ENCODE results near the gene DET1. TPM values are rescaled to one million over a fixed set of nuclear protein-coding genes. Genes with fewer than 3 reads are reported as not detected.

The DET1 gene
- total and polyA plus RNA-seq, 4 donors = 8.1 to 10.2 (median 9.2) TPM

GRCh38 chr15:88487796-88488523, 58.5 kb downstream of the DET1 start:
- Histone ChIP-seq H3K9me3 (ENCODE audit: control insufficient read depth, insufficient read depth, low read length) (no peaks in the 10 kb centered on the region), H3K4me1 (ENCODE audit: control insufficient read depth, insufficient read depth, low read length) (peaks cover 9% of the 10 kb centered on the region), H3K27ac (ENCODE audit: low read depth, low read length) (no peak overlapping the region), H3K36me3 (ENCODE audit: control insufficient read depth, insufficient read depth, low read length) (no peaks in the 10 kb centered on the region), H3K27me3 (ENCODE audit: control insufficient read depth, insufficient read depth, low read length) (no peaks in the 10 kb centered on the region), H3K4me3 (ENCODE audit: low read depth, low read length) (no peak overlapping the region)
- DNase-seq (ENCODE audit: low read depth in 4 of 6, low spot score in 6 of 6) = no peak
- 65% methylated on average over 7 of the region's 11 CpGs for WGBS (ENCODE audit: insufficient coverage)

- Histone ChIP-seq H3K27me3 (ENCODE audit: control insufficient read depth, insufficient read depth, low read length) (no peaks in the 10 kb centered on the region), H3K27ac (ENCODE audit: low read depth, low read length) (no peak overlapping the region), H3K4me3 (ENCODE audit: low read depth, low read length) (no peak overlapping the region), H3K4me1 (ENCODE audit: control insufficient read depth, insufficient read depth, low read length) (peaks cover 9% of the 10 kb centered on the region), H3K9me3 (ENCODE audit: control insufficient read depth, insufficient read depth, low read length) (no peaks in the 10 kb centered on the region), H3K36me3 (ENCODE audit: control insufficient read depth, insufficient read depth, low read length) (no peaks in the 10 kb centered on the region)
- 69% methylated on average over 2 of the region's 2 CpGs for WGBS (ENCODE audit: insufficient coverage)
- no peak for DNase-seq (ENCODE audit: low read depth in 4 of 6, low spot score in 6 of 6)
Observed at GRCh38 chr15:88487178-88487795, 59.2 kb downstream of the DET1 start.

- Histone ChIP-seq H3K9me3 (ENCODE audit: control insufficient read depth, insufficient read depth, low read length) (no peaks in the 10 kb centered on the region), H3K4me1 (ENCODE audit: control insufficient read depth, insufficient read depth, low read length) (peaks cover 9% of the 10 kb centered on the region), H3K36me3 (ENCODE audit: control insufficient read depth, insufficient read depth, low read length) (peaks cover 6% of the 10 kb centered on the region), H3K4me3 (ENCODE audit: low read depth, low read length) (no peak overlapping the region), H3K27me3 (ENCODE audit: control insufficient read depth, insufficient read depth, low read length) (no peaks in the 10 kb centered on the region), H3K27ac (ENCODE audit: low read depth, low read length) (no peak overlapping the region)
- DNase-seq (ENCODE audit: low read depth in 4 of 6, low spot score in 6 of 6) = peak in 2 of 6 donors; percentile 47 to 71
- WGBS (ENCODE audit: insufficient coverage) = 18% methylated on average over 9 of the region's 10 CpGs
Observed at GRCh38 chr15:88484682-88485331, 61.7 kb downstream of the DET1 start.

- H3K36me3 ChIP-seq (ENCODE audit: control insufficient read depth, insufficient read depth, low read length) = peaks cover 24% of the 10 kb centered on the region
- peaks cover 9% of the 10 kb centered on the region for H3K4me1 ChIP-seq (ENCODE audit: control insufficient read depth, insufficient read depth, low read length)
- no peak for DNase-seq (ENCODE audit: low read depth in 4 of 6, low spot score in 6 of 6)
- 80% methylated on average over 1 of the region's 1 CpG for WGBS (ENCODE audit: insufficient coverage)
- H3K4me3 ChIP-seq (ENCODE audit: low read depth, low read length) = no peak overlapping the region
- no peak overlapping the region for H3K27ac ChIP-seq (ENCODE audit: low read depth, low read length)
- H3K27me3 ChIP-seq (ENCODE audit: control insufficient read depth, insufficient read depth, low read length) = no peaks in the 10 kb centered on the region
- no peaks in the 10 kb centered on the region for H3K9me3 ChIP-seq (ENCODE audit: control insufficient read depth, insufficient read depth, low read length)
Observed at GRCh38 chr15:88482263-88482662, 64.2 kb downstream of the DET1 start.

GRCh38 chr15:88480981-88481380, 65.5 kb downstream of the DET1 start:
- peak in 1 of 6 donors; percentile 5 for DNase-seq (ENCODE audit: low read depth in 4 of 6, low spot score in 6 of 6)
- Histone ChIP-seq H3K9me3 (ENCODE audit: control insufficient read depth, insufficient read depth, low read length) (no peaks in the 10 kb centered on the region), H3K27me3 (ENCODE audit: control insufficient read depth, insufficient read depth, low read length) (no peaks in the 10 kb centered on the region), H3K4me3 (ENCODE audit: low read depth, low read length) (no peak overlapping the region), H3K27ac (ENCODE audit: low read depth, low read length) (no peak overlapping the region), H3K36me3 (ENCODE audit: control insufficient read depth, insufficient read depth, low read length) (peaks cover 28% of the 10 kb centered on the region), H3K4me1 (ENCODE audit: control insufficient read depth, insufficient read depth, low read length) (peaks cover 13% of the 10 kb centered on the region)
- 72% methylated on average over 8 of the region's 8 CpGs for WGBS (ENCODE audit: insufficient coverage)

GRCh38 chr15:88479169-88479568, 67.3 kb downstream of the DET1 start:
- H3K36me3 ChIP-seq (ENCODE audit: control insufficient read depth, insufficient read depth, low read length) = peaks cover 38% of the 10 kb centered on the region

GRCh38 chr15:88477904-88478303, 68.6 kb downstream of the DET1 start:
- Histone ChIP-seq H3K4me3 (ENCODE audit: low read depth, low read length) (no peak overlapping the region), H3K27me3 (ENCODE audit: control insufficient read depth, insufficient read depth, low read length) (no peaks in the 10 kb centered on the region), H3K4me1 (ENCODE audit: control insufficient read depth, insufficient read depth, low read length) (peaks cover 4% of the 10 kb centered on the region), H3K9me3 (ENCODE audit: control insufficient read depth, insufficient read depth, low read length) (no peaks in the 10 kb centered on the region), H3K36me3 (ENCODE audit: control insufficient read depth, insufficient read depth, low read length) (peaks cover 43% of the 10 kb centered on the region), H3K27ac (ENCODE audit: low read depth, low read length) (no peak overlapping the region)
- DNase-seq (ENCODE audit: low read depth in 4 of 6, low spot score in 6 of 6) = no peak
- 100% methylated on average over 1 of the region's 5 CpGs for WGBS (ENCODE audit: insufficient coverage)

More at GRCh38 chr15:88479169-88479568, 67.3 kb downstream of the DET1 start:
- Histone ChIP-seq H3K27ac (ENCODE audit: low read depth, low read length) (no peak overlapping the region), H3K9me3 (ENCODE audit: control insufficient read depth, insufficient read depth, low read length) (no peaks in the 10 kb centered on the region), H3K27me3 (ENCODE audit: control insufficient read depth, insufficient read depth, low read length) (no peaks in the 10 kb centered on the region), H3K4me3 (ENCODE audit: low read depth, low read length) (no peak overlapping the region), H3K4me1 (ENCODE audit: control insufficient read depth, insufficient read depth, low read length) (peaks cover 4% of the 10 kb centered on the region)
- no peak for DNase-seq (ENCODE audit: low read depth in 4 of 6, low spot score in 6 of 6)
- no CpG with 5 or more reads among the region's 3 CpGs for WGBS (ENCODE audit: insufficient coverage)

- no peak for DNase-seq (ENCODE audit: low read depth in 4 of 6, low spot score in 6 of 6)
- Histone ChIP-seq H3K9me3 (ENCODE audit: control insufficient read depth, insufficient read depth, low read length) (no peaks in the 10 kb centered on the region), H3K27ac (ENCODE audit: low read depth, low read length) (no peak overlapping the region), H3K4me3 (ENCODE audit: low read depth, low read length) (no peak overlapping the region), H3K4me1 (ENCODE audit: control insufficient read depth, insufficient read depth, low read length) (peaks cover 4% of the 10 kb centered on the region), H3K36me3 (ENCODE audit: control insufficient read depth, insufficient read depth, low read length) (peaks cover 43% of the 10 kb centered on the region), H3K27me3 (ENCODE audit: control insufficient read depth, insufficient read depth, low read length) (no peaks in the 10 kb centered on the region)
- 95% methylated on average over 3 of the region's 7 CpGs for WGBS (ENCODE audit: insufficient coverage)
Observed at GRCh38 chr15:88477126-88477525, 69.4 kb downstream of the DET1 start.

- 24% methylated on average over 4 of the region's 8 CpGs for WGBS (ENCODE audit: insufficient coverage)
- no peak overlapping the region for H3K27ac ChIP-seq (ENCODE audit: low read depth, low read length)
- H3K4me1 ChIP-seq (ENCODE audit: control insufficient read depth, insufficient read depth, low read length) = peaks cover 4% of the 10 kb centered on the region
- no peaks in the 10 kb centered on the region for H3K27me3 ChIP-seq (ENCODE audit: control insufficient read depth, insufficient read depth, low read length)
- no peaks in the 10 kb centered on the region for H3K9me3 ChIP-seq (ENCODE audit: control insufficient read depth, insufficient read depth, low read length)
- peaks cover 43% of the 10 kb centered on the region for H3K36me3 ChIP-seq (ENCODE audit: control insufficient read depth, insufficient read depth, low read length)
- H3K4me3 ChIP-seq (ENCODE audit: low read depth, low read length) = no peak overlapping the region
- peak in 3 of 6 donors; percentile 41 to 86 (median 72) for DNase-seq (ENCODE audit: low read depth in 4 of 6, low spot score in 6 of 6)
Observed at GRCh38 chr15:88476635-88477060, 69.8 kb downstream of the DET1 start.

All from spinal cord (tissue), 10 donors.